Ovary (tissue), 9 donors: ENCODE data around the gene TACC2. TPM values are rescaled to one million over a fixed set of nuclear protein-coding genes. Genes with fewer than 3 reads are reported as not detected.

Source experiments
- DNase-seq, 5 donors: peaks; one replicate each; pipeline ENCODE4 v3.0.0-alpha.2; 2019 to 2020
- H3K27ac ChIP-seq, 2 donors: fragments of 200-600 bp; one replicate each; pipeline versions ENCODE4 v1.5.1 to v1.8.0; 2019 to 2022
- H3K27me3 ChIP-seq: fragments of 200-600 bp; one replicate; pipeline ENCODE4 v1.8.0; 2022
- H3K36me3 ChIP-seq: fragments of 200-600 bp; sonication (generic); one replicate; pipeline ENCODE4 v1.5.1; 2019
- H3K4me1 ChIP-seq: one replicate; pipeline ENCODE4 v1.8.1; 2013; ENCODE audit warnings: mild to moderate bottlenecking, moderate library complexity; ENCODE audit not compliant: insufficient read depth
- H3K4me3 ChIP-seq: fragments of 200-600 bp; sonication (generic); one replicate; pipeline ENCODE4 v1.5.1; 2017
- H3K9me3 ChIP-seq, 2 donors: fragments of 200-600 bp in 1 of 2; sonication (generic) in 1 of 2; one replicate each; pipeline versions ENCODE4 v1.5.1 to v1.8.1; 2013 to 2019; ENCODE audit warnings: mild to moderate bottlenecking in 1 of 2, moderate library complexity in 1 of 2
- CTCF ChIP-seq, 3 donors: fragments of 450-650 bp in 2 of 3; fragments of 200-600 bp in 1 of 3; IDR thresholded peaks; one replicate each; pipeline versions ENCODE4 v1.5.1 to v1.8.0; 2016 to 2022; ENCODE audit warnings: antibody characterized with exemption in 3 of 3, mild to moderate bottlenecking in 1 of 3
- EP300 ChIP-seq: sonication (generic); formaldehyde crosslinking; IDR thresholded peaks from one replicate; pipeline ENCODE4 v1.6.1; 2017; ENCODE audit warnings: antibody characterized with exemption
- POLR2A ChIP-seq: fragments of 450-650 bp; IDR thresholded peaks from one replicate; pipeline ENCODE4 v1.6.1; 2017; ENCODE audit warnings: antibody characterized with exemption, mild to moderate bottlenecking, moderate library complexity
- WGBS, 3 donors: extraction: QIAGEN DNeasy Blood & Tissue Kit in 1 of 3; methylation state at CpG; one replicate each; pipeline versions ENCODE4 v1.1.5 to v1.1.7; 2013 to 2017; 5-methylcytosine and 5-hydroxymethylcytosine counted together
- intact Hi-C, 4 donors: fragments of 100-400 bp; cut with DNase I; formaldehyde crosslinking; loops; one replicate each; pipeline versions ENCODE4 v1.11.0 to v1.15.1; 2022 to 2023
- polyA plus RNA-seq, 2 donors: library from polyadenylated mRNA; stranded (reverse); fragments of 200-250 nt in 1 of 2; fragments of 350-450 nt in 1 of 2; fragmentation: Illumina TruSeq in 1 of 2; extraction: RNeasy Lipid Tissue Mini Kit (QIAGEN cat#74804) in 1 of 2; gene quantifications; one replicate each; pipeline ENCODE4 v1.2.3, GENCODE V29; 2013 to 2014
- total RNA-seq, 7 donors: library from RNA; depleted of rRNA in 2 of 7; stranded (reverse); fragments of >200 nt in 2 of 7; fragmentation: NEBNext Ultra II Directional in 3 of 7; extraction: Animal tissue kit (Norgen Biotek cat#: 25700) in 3 of 7; gene quantifications; one replicate each; pipeline versions ENCODE4 v1.1.0 to v1.2.4, GENCODE V29; 2016 to 2023
- donor health status: DM: no; HTN: no; CAD: no; lungs with moderate emphysema.
- donor health status: DM: no; HTN: no; CAD: no.
- donor health status: Bipolar disorder and iron deficiency.
- donor health status: DM: yes; HTN: yes; CAD: no.
- donor health status: DM: no; HTN: no; CAD: no.
- donor health status: DM: yes; HTN: yes; CAD: no.

TACC2 gene
- total and polyA plus RNA-seq, 9 donors = 6.1 to 66.4 (median 14.2) TPM

- intact Hi-C loops = no loop called here
Measured at GRCh38 chr10:122286867-122287266, 297.9 kb downstream of the TACC2 start.

DNA sequence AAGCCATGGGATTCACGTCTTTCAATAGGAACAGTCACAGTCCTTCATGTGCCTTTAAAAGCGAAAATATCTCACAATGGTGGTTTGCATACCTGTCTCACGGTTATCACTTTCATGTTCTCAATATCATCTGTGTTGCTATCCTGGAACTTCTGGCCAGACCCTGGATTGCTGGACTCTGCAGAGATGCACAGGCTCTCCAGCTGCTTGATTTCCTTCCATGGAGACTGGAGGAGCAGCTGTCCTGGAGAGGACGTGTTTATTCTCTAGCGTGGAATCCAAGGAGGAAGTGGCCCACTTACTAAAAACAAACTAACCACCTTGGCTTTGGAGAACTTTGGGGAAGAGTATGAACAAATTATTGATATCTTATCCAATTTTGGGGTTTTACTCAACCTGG is 298.6 kb downstream of the TACC2 start:
- no peaks in the 10 kb centered on the region for H3K27me3 ChIP-seq
- H3K9me3 ChIP-seq = no peaks in the 10 kb centered on the region
- H3K36me3 ChIP-seq = no peaks in the 10 kb centered on the region
- H3K27ac ChIP-seq = no peak overlapping the region
- no peaks in the 10 kb centered on the region for H3K4me1 ChIP-seq
- intact Hi-C loops = no loop called here
- DNase-seq = no peak
- no peak for TF ChIP-seq EP300
- no peak for TF ChIP-seq POLR2A
- TF ChIP-seq CTCF (IDR thresholded peaks at IDR 0.05) = no peak
- no peak overlapping the region for H3K4me3 ChIP-seq
- 19 to 39% (median 32%) methylated on average over 5 of the region's 5 CpGs for WGBS, 3 donors

More at GRCh38 chr10:122286867-122287266, 297.9 kb downstream of the TACC2 start:
- no peak for DNase-seq
- Histone ChIP-seq H3K9me3 (no peaks in the 10 kb centered on the region), H3K27ac (no peak overlapping the region), H3K27me3 (no peaks in the 10 kb centered on the region), H3K36me3 (no peaks in the 10 kb centered on the region), H3K4me3 (no peak overlapping the region), H3K4me1 (no peaks in the 10 kb centered on the region)
- WGBS, 3 donors = 40 to 52% (median 45%) methylated on average over 7 of the region's 7 CpGs
- no peak for TF ChIP-seq EP300
- no peak for TF ChIP-seq POLR2A
- no peak for TF ChIP-seq CTCF (IDR thresholded peaks at IDR 0.05)

GRCh38 chr10:122288262-122288661 is 299.3 kb downstream of the TACC2 start:
- DNase-seq = no peak
- intact Hi-C loops = no loop called here
- WGBS, 3 donors = 52 to 70% (median 53%) methylated on average over 6 of the region's 6 CpGs
- Histone ChIP-seq H3K27ac (no peak overlapping the region), H3K4me1 (no peaks in the 10 kb centered on the region), H3K9me3 (no peaks in the 10 kb centered on the region), H3K4me3 (no peak overlapping the region), H3K27me3 (no peaks in the 10 kb centered on the region), H3K36me3 (no peaks in the 10 kb centered on the region)
- TF ChIP-seq EP300 (no peak), POLR2A (no peak), CTCF (IDR thresholded peaks at IDR 0.05) (no peak)

GRCh38 chr10:122288917-122289316 is 300.0 kb downstream of the TACC2 start:
- DNase-seq = no peak
- WGBS, 3 donors = 75 to 92% (median 85%) methylated on average over 3 of the region's 3 CpGs
- Histone ChIP-seq H3K27ac (no peak overlapping the region), H3K4me1 (no peaks in the 10 kb centered on the region), H3K9me3 (no peaks in the 10 kb centered on the region), H3K36me3 (no peaks in the 10 kb centered on the region), H3K4me3 (no peak overlapping the region), H3K27me3 (no peaks in the 10 kb centered on the region)
- TF ChIP-seq POLR2A = no peak
- no peak for TF ChIP-seq CTCF (IDR thresholded peaks at IDR 0.05)
- no peak for TF ChIP-seq EP300
- intact Hi-C loops = no loop called here
